Measurements from ENCODE around the gene CPNE7.
"Not testable (repeated sequence)": the region's sequence is repeated elsewhere in the genome, so short reads cannot be mapped to it uniquely, and the experiment has no call there.

CPNE7 gene

DNA sequence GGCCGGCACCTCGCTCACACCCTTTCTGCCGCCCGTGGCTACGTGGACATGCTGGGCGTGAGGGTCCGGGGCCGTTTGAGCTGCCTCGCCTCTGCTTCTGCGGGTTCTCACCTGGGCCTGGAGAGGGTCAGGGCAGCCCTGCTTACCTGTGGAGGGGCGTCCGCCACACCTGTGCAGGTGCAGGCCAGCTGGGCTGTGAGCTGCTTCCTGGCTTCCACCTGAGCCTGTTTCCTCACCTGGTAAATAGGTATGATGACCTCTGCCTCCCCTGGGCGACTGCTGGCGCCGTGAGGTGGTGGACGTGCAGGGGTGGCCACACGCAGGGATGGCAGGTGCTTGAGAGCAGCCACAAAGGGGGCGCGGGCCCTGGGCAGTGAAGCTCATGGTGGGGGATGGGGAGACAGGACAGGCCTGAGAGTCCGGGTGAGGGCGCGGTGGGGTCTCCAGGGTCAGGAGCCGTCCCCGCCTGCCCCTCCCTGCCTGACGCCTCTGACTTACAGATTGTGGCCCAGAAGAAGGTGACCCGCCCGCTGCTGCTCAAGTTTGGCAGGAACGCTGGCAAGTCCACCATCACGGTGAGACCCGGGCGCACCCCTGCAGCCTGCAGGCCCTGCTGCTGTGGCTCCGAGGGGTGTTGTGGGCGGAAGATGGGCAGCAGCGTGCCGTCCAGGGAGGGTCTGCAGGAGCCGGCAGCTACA lies 7.8 kb downstream of the CPNE7 start:
- no peak for DNase-seq (ENCODE audit: low read depth in 2 of 2)

DNA sequence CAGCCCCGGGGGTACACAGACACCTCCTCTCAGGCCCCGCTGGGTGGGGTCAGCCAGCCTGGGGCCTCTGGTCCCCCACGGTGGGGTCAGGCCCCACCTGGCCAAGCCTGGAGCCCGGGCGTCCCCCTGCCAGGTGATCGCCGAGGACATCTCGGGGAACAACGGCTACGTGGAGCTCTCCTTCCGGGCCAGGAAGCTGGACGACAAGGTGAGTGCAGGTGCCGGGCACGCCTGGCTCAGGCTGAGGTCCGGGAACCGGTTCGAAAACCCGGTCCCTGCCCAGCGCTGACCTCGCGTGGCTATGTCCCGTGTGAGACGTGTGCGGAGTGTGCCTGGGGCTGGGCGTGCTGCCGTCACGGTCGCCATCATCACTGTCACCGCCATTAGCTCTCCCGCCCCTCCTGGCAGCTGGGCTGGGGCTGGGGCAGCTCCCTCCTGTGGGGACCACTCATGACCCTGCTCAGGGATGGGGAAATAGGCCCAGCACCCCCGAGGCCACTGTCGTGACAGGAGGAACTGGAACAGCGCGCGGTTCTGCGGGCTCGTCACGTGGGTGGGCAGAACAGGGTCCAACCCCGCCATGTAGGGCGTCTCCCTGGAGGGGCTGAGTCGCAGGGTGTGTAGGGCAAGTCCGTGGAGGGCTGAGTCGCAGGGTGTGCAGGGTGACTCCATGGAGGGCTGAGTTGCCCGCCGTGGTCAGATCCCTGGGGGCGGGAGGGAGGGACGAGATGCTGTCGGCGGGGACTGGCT lies 8.5 kb downstream of the CPNE7 start:
- no peak for DNase-seq (ENCODE audit: low read depth in 2 of 2)

DNA sequence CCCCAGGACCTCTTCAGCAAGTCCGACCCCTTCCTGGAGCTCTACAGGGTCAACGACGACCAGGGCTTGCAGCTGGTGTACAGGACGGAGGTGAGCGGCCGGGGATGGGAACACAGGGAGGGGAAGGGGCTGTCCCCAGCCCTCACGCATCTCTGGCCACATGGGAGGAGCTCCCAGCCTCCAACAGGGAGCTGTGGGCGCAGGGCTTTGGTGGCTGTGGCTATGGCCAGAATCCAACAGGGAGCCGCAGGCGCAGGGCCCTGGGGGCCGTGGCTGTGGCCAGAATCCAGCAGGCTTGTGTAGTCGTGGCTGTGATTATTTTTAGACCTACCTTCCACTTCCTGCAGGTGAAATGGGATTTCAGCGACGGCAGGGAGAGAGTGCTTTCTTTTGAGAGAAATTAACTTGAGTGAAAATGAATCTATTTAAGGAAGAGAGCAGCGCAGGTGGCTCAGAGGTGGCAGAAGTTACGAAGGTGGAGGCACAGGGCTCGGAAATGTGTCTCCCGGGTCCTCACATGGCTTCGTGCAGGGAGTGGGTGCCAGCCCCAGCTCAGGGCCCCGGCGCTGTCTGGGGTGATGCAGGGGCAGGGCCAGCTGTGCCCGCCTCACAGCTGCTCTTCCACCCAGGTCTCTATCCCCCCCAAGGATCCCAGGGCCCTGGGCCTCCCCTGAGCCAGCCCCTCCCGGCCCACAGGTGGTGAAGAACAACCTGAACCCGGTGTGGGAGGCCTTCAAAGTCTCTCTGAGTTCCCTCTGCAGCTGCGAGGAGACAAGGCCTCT lies 9.4 kb downstream of the CPNE7 start:
- DNase-seq (ENCODE audit: low read depth in 2 of 2), result no peak

DNA sequence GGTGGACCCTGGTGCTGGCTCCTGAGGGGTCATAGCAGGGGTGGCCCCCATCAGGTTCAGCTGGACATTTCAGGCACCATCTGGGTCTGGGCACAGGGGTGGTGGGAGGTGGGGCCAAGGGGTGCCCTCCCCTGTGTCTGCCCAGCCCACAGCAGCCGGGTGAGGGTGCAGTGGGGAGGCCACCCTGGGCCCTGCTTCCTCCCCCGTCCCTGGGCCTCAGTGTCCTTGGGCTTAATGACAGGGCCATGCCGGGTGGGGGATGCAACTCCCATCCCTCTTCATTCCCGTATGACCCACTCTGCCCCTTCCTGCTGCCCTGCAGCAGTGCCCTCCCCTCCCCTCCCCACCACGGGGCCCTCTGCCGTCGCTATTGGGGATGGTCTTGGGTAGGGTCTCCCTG lies 10.7 kb downstream of the CPNE7 start:
- no peak for DNase-seq (ENCODE audit: low read depth in 2 of 2)

DNA sequence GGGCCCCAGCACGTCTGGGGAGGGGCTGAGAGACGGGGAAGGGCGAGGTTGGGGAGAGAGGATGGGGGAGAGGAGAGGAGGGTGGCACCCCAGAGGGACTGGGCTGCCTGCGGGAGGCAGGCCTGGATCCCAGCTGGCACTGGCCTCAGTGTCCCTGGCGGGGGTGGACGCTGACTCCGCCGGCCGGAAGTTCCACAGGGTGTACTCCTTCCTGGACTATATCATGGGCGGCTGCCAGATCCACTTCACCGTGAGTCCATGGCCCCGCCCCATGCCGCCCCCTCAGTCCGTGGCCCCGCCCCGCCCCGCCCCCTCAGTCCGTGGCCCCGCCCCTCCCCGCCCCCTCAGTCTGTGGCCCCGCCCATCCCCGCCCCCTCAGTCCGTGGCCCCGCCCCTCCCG lies 11.3 kb downstream of the CPNE7 start:
- DNase-seq (ENCODE audit: low read depth in 2 of 2), result no peak

DNA sequence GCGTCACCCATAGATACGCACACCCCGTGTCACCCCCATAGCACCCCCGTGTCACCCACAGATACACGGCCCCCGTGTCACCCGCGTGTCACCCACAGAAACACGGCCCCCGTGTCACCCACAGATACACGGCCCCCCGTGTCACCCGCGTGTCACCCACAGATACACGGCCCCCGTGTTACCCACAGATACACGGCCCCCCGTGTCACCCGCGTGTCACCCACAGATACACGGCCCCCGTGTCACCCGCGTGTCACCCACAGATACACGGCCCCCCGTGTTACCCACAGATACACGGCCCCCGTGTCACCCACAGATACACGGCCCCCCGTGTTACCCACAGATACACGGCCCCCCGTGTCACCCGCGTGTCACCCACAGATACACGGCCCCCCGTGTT lies 12.1 kb downstream of the CPNE7 start:
- DNase-seq (ENCODE audit: low read depth in 2 of 2), result not testable (repeated sequence)

DNA sequence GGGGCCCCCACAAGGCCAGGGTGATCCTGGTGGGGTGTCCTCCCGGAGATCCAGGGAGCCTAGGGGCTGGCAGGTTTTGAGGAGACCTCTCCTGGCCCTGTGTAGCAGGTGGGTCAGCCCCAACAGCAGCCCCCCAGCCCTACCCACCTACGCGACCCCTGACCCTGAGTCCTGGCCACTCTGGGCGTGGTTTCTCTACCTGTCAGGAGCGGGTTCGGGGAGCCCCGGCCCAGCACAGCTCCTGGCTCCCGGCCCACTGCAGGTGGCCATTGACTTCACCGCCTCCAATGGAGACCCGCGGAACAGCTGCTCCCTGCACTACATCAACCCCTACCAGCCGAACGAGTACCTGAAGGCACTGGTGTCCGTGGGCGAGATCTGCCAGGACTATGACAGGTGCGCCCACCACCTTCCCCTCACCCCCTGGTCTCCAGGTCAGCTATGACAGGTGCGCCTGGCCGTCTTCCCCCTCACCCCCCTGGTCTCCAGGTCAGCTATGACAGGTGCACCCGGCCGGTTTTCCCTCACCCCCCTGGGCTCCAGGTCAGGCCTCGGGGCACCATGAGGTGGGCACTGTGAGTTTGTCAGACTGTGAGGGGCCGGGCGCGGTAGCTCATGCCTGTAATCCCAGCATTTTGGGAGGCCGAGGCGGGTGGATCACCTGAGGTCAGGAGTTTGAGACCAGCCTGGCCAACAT lies 13.0 kb downstream of the CPNE7 start:
- DNase-seq (ENCODE audit: low read depth in 2 of 2), result no peak

DNA sequence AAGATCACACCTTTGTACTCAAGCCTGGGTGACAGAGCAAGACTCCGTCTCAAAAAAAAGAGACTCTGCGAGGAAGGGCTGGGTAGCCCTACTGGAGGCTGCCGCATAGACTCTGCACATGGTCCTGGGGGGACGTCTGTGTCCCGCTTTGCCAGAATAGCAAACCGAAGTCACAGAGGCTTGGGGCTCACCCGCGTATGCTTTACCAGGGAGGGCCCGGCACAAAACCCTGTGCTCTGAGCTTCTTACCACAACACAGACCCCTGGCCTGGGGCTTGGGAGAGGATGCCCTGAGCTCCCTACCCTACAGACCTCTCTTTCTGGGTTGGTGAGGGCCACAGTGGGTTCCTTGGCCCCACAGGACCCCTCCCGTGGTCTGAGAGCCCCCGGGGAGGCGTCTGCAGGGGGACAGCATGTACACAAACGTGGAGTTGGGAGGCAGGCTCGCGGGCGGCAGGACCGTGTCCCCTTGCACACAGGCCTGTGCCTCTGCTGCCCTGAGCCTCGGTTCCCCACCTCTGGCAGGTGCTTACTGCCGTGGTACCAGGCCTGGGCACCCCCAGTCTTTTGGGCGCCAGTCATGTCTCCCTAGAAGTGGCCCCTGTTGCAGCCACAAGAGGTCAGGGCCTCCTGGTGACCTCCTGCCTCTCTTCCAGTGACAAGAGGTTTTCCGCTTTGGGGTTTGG lies 13.8 kb downstream of the CPNE7 start:
- no peak for DNase-seq (ENCODE audit: low read depth in 2 of 2)

DNA sequence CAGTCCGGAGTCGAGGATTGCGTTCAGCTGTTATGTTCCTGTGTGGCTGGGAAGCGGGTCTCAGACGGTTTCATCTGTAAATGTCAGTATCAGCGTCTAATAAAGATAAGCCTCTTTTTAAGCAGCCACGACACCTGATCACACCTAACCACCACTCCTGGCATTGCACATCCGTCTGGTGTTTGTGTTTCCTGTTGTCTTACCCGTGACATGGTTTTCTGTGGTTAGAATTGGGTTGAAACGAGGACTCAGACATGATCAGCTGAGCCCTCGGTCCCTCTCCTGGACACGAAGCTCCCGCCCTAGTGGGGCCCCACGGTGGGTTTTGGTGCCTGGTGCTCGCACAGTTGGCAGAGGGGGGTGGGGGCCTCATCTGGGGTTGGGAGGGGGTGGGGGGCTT lies 18.3 kb downstream of the CPNE7 start:
- no peak for DNase-seq (ENCODE audit: low read depth in 2 of 2)

DNA sequence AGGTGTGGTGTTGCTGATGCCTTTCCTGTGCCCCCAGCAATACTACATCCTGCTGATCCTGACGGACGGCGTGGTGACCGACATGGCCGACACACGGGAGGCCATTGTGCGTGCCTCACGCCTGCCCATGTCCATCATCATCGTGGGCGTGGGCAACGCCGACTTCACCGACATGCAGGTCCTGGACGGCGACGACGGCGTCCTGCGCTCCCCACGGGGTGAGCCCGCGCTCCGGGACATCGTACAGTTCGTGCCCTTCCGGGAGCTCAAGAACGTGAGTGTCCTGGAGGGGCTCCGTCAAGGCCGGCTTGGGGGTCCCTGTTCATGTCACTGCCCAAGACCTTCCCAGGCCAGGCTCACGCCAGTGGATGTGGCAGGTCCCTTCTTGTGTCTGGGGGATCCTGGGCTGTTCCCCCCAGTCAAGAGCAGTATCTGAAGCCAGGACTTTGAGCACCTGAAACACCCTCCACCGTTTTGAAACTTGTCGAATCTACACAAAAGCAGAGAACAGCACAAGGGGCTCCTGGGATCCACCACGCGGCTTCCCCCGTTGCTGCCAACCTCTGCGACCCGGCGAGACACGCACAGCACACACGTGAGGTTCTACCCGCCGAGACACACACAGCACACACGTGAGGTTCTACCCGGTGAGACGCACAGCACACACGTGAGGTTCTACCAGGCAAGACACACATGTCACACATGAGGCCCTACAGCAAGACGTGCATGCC lies 19.9 kb downstream of the CPNE7 start:
- no peak for DNase-seq (ENCODE audit: low read depth in 2 of 2)

DNA sequence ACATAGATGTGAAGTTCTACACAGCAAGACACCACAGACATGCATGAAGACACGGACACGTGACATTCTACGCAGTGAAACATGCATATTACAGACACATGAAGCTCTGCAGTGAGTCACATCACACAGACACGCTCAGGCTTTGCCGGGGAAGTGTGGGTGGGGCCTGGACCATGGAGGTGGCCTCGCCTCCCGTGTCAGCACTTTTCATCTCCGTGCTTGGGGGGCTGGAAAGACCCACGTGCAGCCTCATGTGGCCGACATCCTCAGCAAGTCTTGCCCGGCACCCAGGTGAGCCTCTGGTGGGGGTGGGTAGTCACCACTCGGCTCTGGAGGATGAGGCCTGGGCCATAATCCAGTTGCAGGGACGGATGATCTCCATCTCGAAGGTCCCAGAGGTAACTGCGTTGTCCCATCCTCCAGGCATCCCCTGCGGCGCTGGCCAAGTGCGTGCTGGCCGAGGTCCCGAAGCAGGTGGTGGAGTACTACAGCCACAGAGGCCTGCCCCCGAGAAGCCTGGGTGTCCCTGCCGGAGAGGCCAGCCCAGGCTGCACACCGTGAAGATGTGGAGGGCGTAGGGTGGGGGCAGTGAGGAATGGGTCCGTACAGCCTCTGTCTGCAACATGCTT lies 20.6 kb downstream of the CPNE7 start:
- DNase-seq (ENCODE audit: low read depth in 2 of 2), result no peak

DNA sequence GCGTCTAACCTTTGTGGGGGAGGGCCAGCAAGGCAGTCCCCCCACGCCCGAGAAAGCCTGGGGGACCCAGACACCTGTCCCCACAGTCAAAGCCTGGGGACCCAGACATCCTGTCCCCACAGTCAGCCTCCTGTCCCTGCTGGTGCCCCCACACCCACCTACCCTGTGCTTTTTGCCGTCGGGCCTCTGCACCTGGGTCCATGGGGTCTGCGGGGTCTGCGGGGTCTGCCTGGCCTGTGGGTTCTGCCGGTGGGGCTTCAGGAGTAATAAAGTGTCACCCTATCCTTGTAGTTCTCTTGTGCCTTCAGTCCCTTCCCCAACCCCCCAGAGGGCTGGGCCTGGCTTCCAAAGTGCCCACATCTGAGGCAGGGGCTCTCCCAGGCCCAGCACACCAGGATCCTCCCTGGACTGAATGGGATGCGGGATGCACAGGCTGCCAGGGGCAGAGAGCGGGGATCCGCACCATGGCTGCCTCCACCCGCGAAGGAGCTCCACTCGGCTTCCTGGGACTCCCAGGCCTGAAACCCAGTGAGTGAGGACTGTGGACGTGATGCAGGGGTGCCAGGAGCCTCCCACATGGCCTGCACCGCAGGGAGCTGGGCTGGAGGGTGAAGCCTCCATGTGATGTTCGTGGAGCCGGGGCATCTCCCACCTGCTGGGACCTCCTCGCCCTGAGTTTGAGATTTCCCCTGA lies 21.5 kb downstream of the CPNE7 start:
- no peak for DNase-seq (ENCODE audit: low read depth in 2 of 2)

DNA sequence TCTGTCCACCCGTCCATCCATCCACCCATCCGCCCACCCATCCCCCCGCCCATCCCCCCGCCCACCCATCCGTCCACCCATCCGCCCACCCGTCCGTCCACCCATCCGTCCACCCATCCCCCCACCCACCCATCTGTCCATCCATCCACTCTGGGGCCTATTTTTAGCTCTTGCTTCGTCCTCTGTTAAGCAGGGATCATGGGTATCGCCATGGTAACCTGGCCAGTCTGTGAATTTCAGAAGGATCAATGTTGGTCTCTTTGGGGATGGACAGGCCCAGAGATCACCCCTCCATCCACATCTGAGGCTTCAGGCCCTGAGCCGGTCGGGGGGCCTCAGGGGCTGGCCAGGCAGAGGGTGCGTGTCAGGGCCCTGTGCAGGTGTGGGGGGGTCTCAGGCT lies 22.6 kb downstream of the CPNE7 start:
- no peak for DNase-seq (ENCODE audit: low read depth in 2 of 2)

DNA sequence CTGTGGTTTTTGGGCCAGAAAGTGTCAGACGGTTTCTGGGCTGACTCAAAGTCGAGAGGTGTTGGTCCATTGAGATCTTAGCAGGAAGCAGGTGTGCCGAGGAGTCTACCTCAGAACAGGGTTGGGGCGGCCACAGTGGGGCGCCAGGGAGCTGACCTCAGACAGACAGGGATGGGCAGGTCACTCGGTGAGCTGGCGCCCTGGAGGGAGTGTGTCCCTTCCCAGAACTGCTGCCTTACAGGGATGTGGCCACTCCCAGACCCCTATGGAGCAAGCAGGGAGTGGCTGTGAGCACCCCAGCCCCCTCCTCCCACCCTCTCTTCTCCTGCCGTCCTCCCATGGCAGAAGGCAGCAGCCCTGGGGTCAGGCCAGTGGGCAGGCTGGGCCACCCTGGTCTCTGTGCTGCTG lies 23.9 kb downstream of the CPNE7 start:
- no peak for DNase-seq (ENCODE audit: low read depth in 2 of 2)

DNA sequence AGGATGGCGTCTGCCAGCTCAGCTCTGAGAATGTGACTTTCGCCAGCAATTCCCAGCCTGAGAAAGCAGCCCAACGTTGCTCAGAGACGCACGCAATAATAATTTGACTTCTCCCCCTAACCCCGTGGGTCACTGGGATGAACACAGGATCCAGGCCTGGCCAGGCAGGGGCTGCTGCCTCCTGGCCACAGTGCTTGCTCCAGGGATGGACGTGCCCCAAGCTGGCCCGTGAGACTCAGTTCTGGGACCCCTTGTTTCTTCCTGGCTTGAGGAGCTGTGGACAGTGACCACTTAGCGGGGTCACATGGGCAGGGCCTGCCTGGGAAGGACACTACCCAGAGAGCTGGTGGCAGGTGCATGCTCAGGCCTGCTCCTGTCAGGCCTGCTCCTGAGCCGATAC lies 24.3 kb downstream of the CPNE7 start:
- DNase-seq (ENCODE audit: low read depth in 2 of 2), result no peak

DNA sequence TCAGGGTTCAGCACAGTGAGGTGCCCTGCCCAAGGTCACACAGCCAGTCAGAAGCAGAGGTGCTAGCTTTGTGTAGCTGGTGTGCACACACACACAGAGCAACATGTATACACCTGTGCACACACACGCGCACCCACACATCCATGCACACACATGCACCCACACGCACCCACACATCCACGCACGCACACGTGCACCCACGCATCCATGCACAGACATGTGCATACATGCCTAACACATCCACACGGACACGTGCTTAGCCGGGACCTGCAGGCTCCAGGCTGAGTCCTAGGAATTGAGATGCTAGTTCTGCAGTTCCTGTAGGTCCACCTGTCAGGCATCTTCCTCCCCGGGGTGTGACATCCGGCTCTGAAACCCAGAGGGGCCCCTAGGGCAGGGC lies 24.9 kb downstream of the CPNE7 start:
- DNase-seq (ENCODE audit: low read depth in 2 of 2), result no peak

DNA sequence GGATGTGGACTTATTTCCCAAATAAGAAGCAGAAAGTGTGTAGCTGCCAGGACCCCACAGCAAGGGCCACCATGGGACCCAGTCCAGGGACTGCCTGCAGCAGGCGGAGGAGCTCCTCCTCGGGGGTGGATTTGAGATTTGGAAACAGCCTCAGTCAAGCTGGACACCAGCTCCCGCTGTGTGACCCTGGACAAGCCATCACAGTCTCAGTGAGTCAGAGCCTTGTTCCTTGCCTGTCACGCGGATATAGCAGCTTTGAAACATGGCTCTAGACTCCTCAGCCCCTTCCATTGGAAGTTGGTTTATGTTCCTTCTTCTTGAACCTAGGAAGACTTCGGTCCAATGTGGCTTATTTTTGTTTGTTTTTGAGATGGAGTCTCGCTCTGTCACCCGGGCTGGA lies 25.4 kb downstream of the CPNE7 start:
- DNase-seq (ENCODE audit: low read depth in 2 of 2), result no peak

DNA sequence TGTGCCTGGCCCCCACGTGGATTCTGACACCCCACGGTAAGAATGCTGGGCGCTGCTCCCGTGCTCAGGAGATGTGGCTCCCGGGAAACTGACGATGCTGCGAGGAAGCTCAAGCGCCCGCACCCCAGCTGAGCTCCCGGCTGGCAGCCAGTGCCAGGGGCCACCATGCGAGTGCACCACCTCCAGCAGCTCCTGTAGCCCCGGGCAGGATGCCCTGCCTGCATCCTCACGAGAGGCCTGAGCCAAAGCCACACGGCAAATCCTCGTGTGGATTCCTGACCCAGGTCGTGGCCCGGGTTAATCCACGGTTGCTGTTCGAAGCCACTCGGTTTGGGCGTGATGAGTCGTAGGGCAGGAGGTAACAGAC lies 26.3 kb downstream of the CPNE7 start:
- DNase-seq (ENCODE audit: low read depth in 2 of 2), result no peak

DNA sequence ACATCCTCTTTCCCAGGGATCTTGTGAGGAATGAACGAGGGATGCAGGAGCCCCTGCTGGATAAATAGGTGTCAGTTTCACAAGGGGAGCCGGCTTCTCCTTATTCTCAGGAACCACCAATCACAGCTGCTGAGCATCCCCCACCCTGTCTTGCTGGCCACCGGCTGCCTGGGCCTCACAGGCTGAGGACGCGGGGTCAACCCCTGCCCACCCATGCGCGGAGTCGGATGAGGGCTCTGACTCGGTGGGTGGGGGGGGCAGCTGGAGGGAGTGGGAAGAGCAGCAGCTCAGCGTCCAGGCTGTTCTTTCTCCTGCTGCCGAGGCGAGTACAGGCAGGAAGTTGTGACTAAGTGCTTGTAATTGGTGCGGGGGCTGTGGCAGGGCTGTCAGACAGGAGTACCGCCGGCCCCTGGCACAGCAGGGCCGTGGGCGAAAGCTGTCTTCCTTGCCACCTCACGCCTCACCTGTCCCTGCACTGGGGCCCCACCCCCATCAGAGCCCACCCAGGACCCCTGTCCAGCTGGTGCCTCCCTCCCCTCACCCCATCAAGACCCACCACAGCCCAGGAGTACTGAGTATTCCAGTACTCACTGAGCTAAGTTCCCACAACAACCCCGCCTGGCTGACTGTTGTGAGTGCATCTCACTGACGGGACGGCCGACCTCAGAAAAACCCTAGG lies 26.9 kb downstream of the CPNE7 start:
- DNase-seq (ENCODE audit: low read depth in 2 of 2), result peak; percentile 22 to 26
